A549 treated with dexamethasone at 1 μM for 4 hours (cell line): ENCODE results near the gene TMEM138. TPM values are rescaled to one million over a fixed set of nuclear protein-coding genes. Genes with fewer than 3 reads are reported as not detected.

Experiments used
- total RNA-seq: library from RNA; stranded (reverse); fragments of 200-300 nt; extraction: Qiagen RNA extraction; gene quantifications from 5 replicates; pipeline ENCODE4 v1.2.3, GENCODE V29; 2022

The TMEM138 gene
- total RNA-seq, result 84.8 to 104 TPM (median 91.3 TPM) in 5 replicates

DNA sequence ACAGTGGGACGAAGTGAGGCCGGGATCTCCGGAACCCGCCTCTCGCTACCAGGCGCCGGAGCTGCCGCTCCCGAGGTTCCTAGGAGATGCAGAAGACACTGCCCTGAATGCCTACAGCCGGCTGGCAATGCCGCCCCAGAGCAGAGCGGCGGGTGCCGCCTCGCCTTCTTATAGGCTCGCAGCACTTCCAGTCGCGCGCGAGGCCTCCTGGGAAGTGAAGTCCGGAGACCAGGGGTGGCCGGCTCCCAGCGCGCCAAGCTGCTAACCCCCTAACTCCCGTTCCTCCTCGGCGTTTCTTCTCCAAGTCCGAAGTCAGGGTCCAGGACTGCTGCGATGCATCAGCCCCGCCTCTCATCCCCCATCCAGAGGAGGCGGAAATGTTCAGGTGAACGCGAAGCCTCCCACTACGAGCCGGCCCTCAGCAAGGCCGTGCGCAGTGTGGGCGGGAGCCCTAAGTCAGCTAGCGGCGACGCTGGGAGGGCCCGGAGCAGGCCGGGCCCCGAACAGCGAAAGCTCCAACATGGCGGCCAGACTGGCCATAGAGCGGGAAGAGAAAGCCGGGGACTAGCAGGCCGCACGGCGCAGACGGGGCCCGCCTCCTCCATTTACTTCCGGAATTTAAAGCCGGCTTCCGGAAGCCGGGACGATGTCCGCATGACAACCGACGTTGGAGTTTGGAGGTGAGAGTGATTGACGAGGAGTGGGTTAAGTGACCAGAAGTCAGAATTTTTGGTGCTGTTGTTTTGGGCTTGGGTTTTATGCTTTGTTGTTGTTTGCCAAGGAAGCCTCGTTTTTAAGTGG is at the start of gene TMEM138, which contains the start of gene CYB561A3:
Gene TMEM138 (plus strand): TSS at position 634 of the 801 bp plus-strand sequence. CDS start 2,017 bp downstream, outside the sequence.
Gene CYB561A3 (minus strand): TSS at position 142 of the 801 bp plus-strand sequence. CDS start 5,169 bp downstream, outside the sequence.

DNA sequence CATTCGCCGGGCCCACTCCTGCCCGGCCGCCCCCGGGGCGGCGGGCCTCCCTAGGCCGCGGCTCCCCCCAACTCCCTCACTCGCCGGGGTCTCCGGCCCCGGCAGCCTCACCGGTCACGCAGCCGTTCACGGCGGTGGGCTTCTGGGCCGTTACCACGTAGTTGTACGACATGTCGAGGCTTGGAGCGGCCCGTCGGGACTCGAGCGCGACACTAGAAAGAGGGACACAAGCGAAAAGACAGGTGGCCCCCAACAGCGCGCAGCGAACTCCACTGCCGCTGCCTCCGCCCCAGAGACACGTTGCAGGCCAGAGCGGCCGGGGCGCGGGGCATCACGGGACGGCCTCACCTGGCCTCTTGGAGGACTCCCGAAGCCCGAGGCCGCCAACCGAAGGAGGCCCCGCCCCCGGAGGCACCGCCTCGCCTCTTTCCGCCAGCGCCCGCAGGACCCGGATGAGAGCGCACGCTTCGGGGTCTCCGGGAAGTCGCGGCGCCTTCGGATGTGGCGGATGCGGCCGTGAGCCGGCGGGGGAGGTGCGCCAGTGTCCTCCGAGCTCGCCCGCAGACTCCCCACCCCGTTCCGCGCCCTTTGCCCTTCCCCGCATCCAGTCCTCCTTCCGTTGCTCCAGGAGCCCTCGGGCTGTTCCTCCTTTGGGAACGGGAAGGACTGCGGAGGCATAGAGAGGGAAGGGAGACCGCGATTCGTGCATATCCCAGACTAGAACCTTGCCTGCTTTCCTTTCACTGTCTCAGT is 29.2 kb upstream of the TMEM138 start, which contains the start of the genes DDB1 and TKFC:
Gene DDB1 (minus strand): TSS at position 309 of the 753 bp plus-strand sequence. CDS start 137 bp downstream, at position 172.
Gene TKFC (plus strand): TSS at position 432 of the 753 bp plus-strand sequence. CDS start 1,501 bp downstream, outside the sequence.

Other genes with a start within 250 kb of the TMEM138 start
- 14.5 to 17.5 TPM (median 16.8 TPM) in 5 replicates for gene VPS37C, start 200.9 kb upstream of the TMEM138 start, total RNA-seq
- gene PGA3, start 158.9 kb upstream of the TMEM138 start, total RNA-seq, result not detected in 5 replicates
- gene PGA4, start 140.0 kb upstream of the TMEM138 start, total RNA-seq, result 0.14 TPM in 1 of 5 replicates, not detected in the others
- gene PGA5, start 121.2 kb upstream of the TMEM138 start, total RNA-seq, result not detected in 5 replicates
- gene VWCE, start 67.1 kb upstream of the TMEM138 start, total RNA-seq, result 0.28 to 0.90 TPM (median 0.54 TPM) in 5 replicates
- gene DDB1, start 29.3 kb upstream of the TMEM138 start, total RNA-seq, result 161 to 185 TPM (median 176 TPM) in 5 replicates
- gene TKFC, start 29.1 kb upstream of the TMEM138 start, total RNA-seq, result 49.5 to 71.9 TPM (median 67.7 TPM) in 5 replicates
- 34.5 to 45.7 TPM (median 45.3 TPM) in 5 replicates for gene CYB561A3, start 492 bp upstream of the TMEM138 start, total RNA-seq
- gene TMEM216, start 30.2 kb downstream of the TMEM138 start, total RNA-seq, result 16.1 to 18.4 TPM (median 16.6 TPM) in 5 replicates
- 73.0 to 80.6 TPM (median 76.0 TPM) in 5 replicates for gene CPSF7, start 67.6 kb downstream of the TMEM138 start, total RNA-seq
- 34.7 to 43.4 TPM (median 37.5 TPM) in 5 replicates for gene SDHAF2, start 67.8 kb downstream of the TMEM138 start, total RNA-seq
- 0.07 to 0.28 TPM (median 0.18 TPM) in 5 replicates for gene LRRC10B, start 146.4 kb downstream of the TMEM138 start, total RNA-seq
- 1.0 to 1.7 TPM (median 1.5 TPM) in 5 replicates for gene SYT7, start 218.7 kb downstream of the TMEM138 start, total RNA-seq